Vagina (tissue), 2 donors: ENCODE data around the gene CDK7.

Source experiments
- CTCF ChIP-seq, 3 experiments: fragments of 450-650 bp in 2 of 3; fragments of 200-600 bp in 1 of 3; sonication (generic) in 1 of 3; IDR thresholded peaks; one replicate each; pipeline ENCODE4 v1.5.1; 2017 to 2019; ENCODE audit warnings: antibody characterized with exemption in 3 of 3, mild to moderate bottlenecking in 2 of 3, moderate library complexity in 2 of 3
- POLR2A ChIP-seq, 2 donors: fragments of 450-650 bp; IDR thresholded peaks; one replicate each; pipeline ENCODE4 v1.6.1; 2017; ENCODE audit warnings: antibody characterized with exemption in 2 of 2, mild to moderate bottlenecking in 2 of 2, moderate library complexity in 2 of 2
- POLR2AphosphoS5 ChIP-seq, 2 donors: sonication (generic); formaldehyde crosslinking; IDR thresholded peaks; one replicate each; pipeline ENCODE4 v1.9.0; 2017; ENCODE audit warnings: antibody characterized with exemption in 2 of 2, mild to moderate bottlenecking in 2 of 2, low read depth in 1 of 2; ENCODE audit not compliant: insufficient read depth in 1 of 2

- TF ChIP-seq CTCF (IDR thresholded peaks at IDR 0.05) (no peak), POLR2A (IDR thresholded peaks at IDR 0.05) (no peak), POLR2AphosphoS5 (IDR thresholded peaks at IDR 0.05; ENCODE audit: insufficient read depth in 1 of 2, low read depth in 1 of 2) (no peak)
These were observed 36.7 kb downstream of the CDK7 start for GRCh38 chr5:69271376-69271775.
